Renal cortical epithelial cell (primary cell): ENCODE data around the gene ZIC4. TPM values are rescaled to one million over a fixed set of nuclear protein-coding genes. Genes with fewer than 3 reads are reported as not detected.

Experiments
- DNase-seq: peaks from one replicate; pipeline ENCODE4 v3.0.0-alpha.2; 2011; ENCODE audit warnings: low read depth
- total RNA-seq: library from RNA; depleted of rRNA; stranded (reverse); fragments of >200 nt; gene quantifications from 2 replicates; pipeline ENCODE4 v1.2.3, GENCODE V29; 2014

The ZIC4 gene
- total RNA-seq, 1 donor from 2014 or later, result not detected

DNA sequence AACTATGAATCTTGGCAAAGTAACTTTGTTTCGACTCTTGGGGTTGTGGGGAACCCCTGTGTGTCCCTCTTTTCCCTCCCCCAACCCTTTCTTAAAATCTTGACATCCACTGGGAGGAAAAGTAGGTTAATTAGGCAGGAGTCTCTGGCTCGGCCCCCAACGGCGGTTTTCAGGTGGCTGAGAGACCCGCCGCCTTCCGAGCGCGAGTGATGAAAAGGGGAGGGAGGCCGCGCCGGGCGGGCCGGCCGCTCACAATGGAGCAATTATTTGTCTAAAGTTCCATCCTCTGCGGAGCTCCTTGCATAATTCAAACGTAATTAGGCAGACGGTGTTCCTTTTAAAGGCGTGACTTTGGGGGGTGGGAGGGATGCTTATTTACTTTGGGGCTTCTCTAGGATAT lies 51.7 kb downstream of the ZIC4 start:
- DNase-seq, result no peak

DNA sequence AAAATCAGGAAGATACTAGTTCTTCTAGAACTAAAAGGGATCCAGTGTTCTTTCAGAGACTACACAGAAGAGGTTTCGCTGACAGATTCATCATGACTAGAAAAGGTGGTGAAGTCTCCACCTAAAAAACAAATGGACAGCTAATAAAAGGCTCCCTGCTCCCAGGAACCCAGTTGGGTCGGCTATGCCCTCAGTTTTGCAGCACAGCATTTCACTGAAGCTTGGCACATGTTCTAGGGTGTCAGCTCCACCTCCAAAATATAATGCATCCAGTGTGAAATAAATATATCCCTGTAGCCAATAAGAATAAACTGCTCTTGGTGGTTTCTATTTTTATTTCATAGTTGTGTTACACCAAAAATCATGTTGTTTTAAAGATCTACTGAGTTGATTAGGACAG lies 55.0 kb downstream of the ZIC4 start:
- no peak for DNase-seq

GRCh38 chr3:147348976-147349375 lies 57.4 kb downstream of the ZIC4 start:
- no peak for DNase-seq

GRCh38 chr3:147343926-147344325 lies 62.4 kb downstream of the ZIC4 start:
- no peak for DNase-seq

GRCh38 chr3:147341727-147342126 lies 64.6 kb downstream of the ZIC4 start:
- DNase-seq, result no peak

GRCh38 chr3:147336543-147337278 lies 69.6 kb downstream of the ZIC4 start:
- DNase-seq, result no peak

Other genes with a start within 250 kb of the ZIC4 start
- gene ZIC1, start 2.8 kb upstream of the ZIC4 start, total RNA-seq, result not detected in 2 replicates